UCSD-AML1 (cell line): ENCODE data around the gene GLIPR1L2.
"Not testable (repeated sequence)": the region's sequence is repeated elsewhere in the genome, so short reads cannot be mapped to it uniquely, and the experiment has no call there.

Experiments
- DNase-seq: peaks from one replicate; lab custom pipeline; 2025; ENCODE audit not compliant: unreplicated experiment; lab: John Stamatoyannopoulos, UW

The GLIPR1L2 gene

GRCh38 chr12:75390899-75391538 is at the start of gene GLIPR1L2:
TSS of gene GLIPR1L2 (plus strand) at chr12:75391089. CDS start at chr12:75391117, 28 bp downstream.
- peak; percentile 9 for DNase-seq

- no peak for DNase-seq
Measured at GRCh38 chr12:75341873-75342272, 49.0 kb upstream of the GLIPR1L2 start.

GRCh38 chr12:75345531-75345930 is 45.4 kb upstream of the GLIPR1L2 start:
- no peak for DNase-seq

GRCh38 chr12:75346215-75346614 is 44.7 kb upstream of the GLIPR1L2 start:
- DNase-seq: not testable (repeated sequence)

- DNase-seq: no peak
Measured at GRCh38 chr12:75349946-75350345, 40.9 kb upstream of the GLIPR1L2 start.

- no peak for DNase-seq
Measured at GRCh38 chr12:75350413-75350812, 40.5 kb upstream of the GLIPR1L2 start.

GRCh38 chr12:75354011-75354410 is 36.9 kb upstream of the GLIPR1L2 start:
- DNase-seq: no peak

- DNase-seq: no peak
Measured at GRCh38 chr12:75360920-75361319, 30.0 kb upstream of the GLIPR1L2 start.

- DNase-seq: no peak
Measured at GRCh38 chr12:75361408-75361807, 29.5 kb upstream of the GLIPR1L2 start.

- DNase-seq: no peak
Measured at GRCh38 chr12:75364919-75365318, 26.0 kb upstream of the GLIPR1L2 start.

GRCh38 chr12:75366629-75367028 is 24.3 kb upstream of the GLIPR1L2 start:
- DNase-seq: no peak

GRCh38 chr12:75374971-75375370 is 15.9 kb upstream of the GLIPR1L2 start:
- no peak for DNase-seq

- no peak for DNase-seq
Measured at GRCh38 chr12:75378354-75378753, 12.5 kb upstream of the GLIPR1L2 start.

- no peak for DNase-seq
Measured at GRCh38 chr12:75389061-75389460, 1.8 kb upstream of the GLIPR1L2 start.

GRCh38 chr12:75389706-75390105 is 1.2 kb upstream of the GLIPR1L2 start:
- no peak for DNase-seq

GRCh38 chr12:75390156-75390898 is 562 bp upstream of the GLIPR1L2 start:
- no peak for DNase-seq

GRCh38 chr12:75404231-75404630 is 13.3 kb downstream of the GLIPR1L2 start:
- DNase-seq: no peak

- no peak for DNase-seq
Measured at GRCh38 chr12:75407683-75408082, 16.8 kb downstream of the GLIPR1L2 start.

GRCh38 chr12:75409830-75410229 is 18.9 kb downstream of the GLIPR1L2 start:
- no peak for DNase-seq

GRCh38 chr12:75414671-75415070 is 23.8 kb downstream of the GLIPR1L2 start:
- DNase-seq: no peak

- no peak for DNase-seq
Measured at GRCh38 chr12:75419841-75420240, 29.0 kb downstream of the GLIPR1L2 start.

- no peak for DNase-seq
Measured at GRCh38 chr12:75427491-75427890, 36.6 kb downstream of the GLIPR1L2 start.

GRCh38 chr12:75428767-75429166 is 37.9 kb downstream of the GLIPR1L2 start:
- no peak for DNase-seq
